Smooth muscle cell of the pulmonary artery (primary cell): ENCODE results near the gene MORC4. TPM values are rescaled to one million over a fixed set of nuclear protein-coding genes. Genes with fewer than 3 reads are reported as not detected.

Experiments
- total RNA-seq: library from RNA; depleted of rRNA; stranded (reverse); fragments of >200 nt; gene quantifications from 2 replicates; pipeline ENCODE4 v1.2.3, GENCODE V29; 2014

The MORC4 gene
- total RNA-seq = 38.1 and 42.1 TPM in 2 replicates

DNA sequence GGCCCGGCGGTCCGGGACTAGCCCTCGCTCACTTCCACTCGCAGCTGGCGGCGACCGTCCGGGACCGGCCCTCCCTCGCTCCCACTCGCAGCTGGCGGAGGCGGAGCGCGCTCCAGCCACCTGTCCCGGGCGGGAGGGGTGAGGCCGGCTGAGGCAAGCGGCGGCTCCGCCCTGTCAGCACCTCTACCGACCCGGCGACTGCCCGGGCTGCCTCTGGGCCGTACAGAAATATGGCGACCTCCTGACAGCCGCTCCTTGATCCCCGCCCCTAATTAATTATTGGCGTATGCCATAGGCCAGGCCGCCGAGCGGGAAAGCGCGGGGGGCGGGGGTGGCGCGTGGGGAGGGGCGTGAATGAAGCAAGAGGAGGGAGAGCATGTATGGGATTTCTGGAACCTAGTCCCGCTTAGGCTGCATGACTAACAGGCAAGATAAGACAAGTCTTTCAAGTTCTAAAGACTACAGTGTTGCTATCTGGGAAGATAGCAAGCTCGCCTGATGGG lies at the start of gene MORC4:
Gene MORC4 (minus strand): TSS at position 200 of the 503 bp plus-strand sequence. CDS start 243 bp downstream, outside the sequence.

DNA sequence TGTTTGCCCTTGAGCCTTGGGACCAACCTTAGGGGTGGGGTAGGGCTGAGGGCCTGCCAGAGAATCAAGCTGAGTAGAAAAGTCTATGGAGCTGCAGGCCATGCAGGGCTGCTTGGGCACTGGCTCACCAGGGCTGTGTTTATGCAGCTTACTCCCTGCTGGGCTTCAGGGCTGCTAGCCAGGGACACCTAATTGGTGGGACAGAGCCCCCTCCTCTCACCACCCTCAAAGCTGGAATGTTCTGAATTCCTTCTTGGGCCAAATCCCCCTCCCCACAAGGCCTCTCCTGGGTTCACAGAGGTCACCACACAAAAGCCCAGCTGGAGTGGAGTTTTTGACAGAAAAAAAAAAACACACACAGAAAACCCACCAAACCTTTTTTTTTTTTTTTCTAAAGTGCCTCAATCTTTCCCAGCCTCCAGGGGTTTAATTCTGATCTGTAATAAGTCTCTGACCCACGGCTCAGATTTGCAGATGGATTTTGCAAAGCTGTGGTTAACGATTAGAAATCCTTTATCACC lies 80.0 kb downstream of the MORC4 start, which contains the start of gene CLDN2:
Gene CLDN2 (plus strand): TSS at position 471 of the 521 bp plus-strand sequence. CDS start 7,827 bp downstream, outside the sequence.

DNA sequence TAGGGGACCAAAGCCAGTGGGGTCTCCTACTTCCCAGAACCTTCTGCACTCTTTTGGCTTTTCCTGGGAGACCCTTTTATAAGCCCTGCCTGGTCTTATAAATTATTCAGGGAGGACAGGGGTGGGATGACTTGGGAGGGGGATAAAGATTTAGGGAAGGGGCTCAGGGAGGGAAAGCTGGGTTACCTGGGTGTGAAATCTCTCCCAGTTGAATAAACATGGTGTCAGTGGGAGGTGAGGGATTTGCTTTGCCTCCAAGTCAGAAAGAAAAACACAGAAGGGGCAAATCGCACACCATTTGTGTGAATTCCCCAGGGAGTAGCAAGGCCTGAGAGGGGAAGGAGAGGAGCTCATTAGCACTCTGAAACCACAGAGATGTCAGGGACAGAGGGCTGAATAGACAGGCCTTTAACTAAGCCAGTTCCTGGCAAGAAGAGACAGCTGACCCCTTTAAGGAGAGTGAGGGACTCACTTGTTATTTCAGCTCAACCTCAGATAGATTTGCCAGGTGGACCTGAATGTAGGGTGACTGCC lies 96.7 kb downstream of the MORC4 start, which contains the start of gene RIPPLY1:
Gene RIPPLY1 (minus strand): TSS at position 51 of the 534 bp plus-strand sequence. CDS start 54 bp downstream, outside the sequence.

Other genes with a start within 250 kb of the MORC4 start
- gene TBC1D8B, start 197.5 kb downstream of the MORC4 start, total RNA-seq = 24.2 and 32.2 TPM in 2 replicates
- gene RIPPLY1, start 96.9 kb downstream of the MORC4 start, total RNA-seq = not detected in 2 replicates
- not detected in 2 replicates for gene CLDN2, start 79.8 kb downstream of the MORC4 start, total RNA-seq
- gene RBM41, start 118.6 kb upstream of the MORC4 start, total RNA-seq = 9.3 and 11.9 TPM in 2 replicates
- not detected in 2 replicates for gene NUP62CL, start 206.2 kb upstream of the MORC4 start, total RNA-seq
- gene DNAAF6, start 206.4 kb upstream of the MORC4 start, total RNA-seq = not detected in 2 replicates